ENCODE data around the gene PPP2R5B.

PPP2R5B gene

GRCh38 chr11:64893194-64894069 is 31.1 kb upstream of the PPP2R5B start:
- H3K4me3 ChIP-seq = no peak overlapping the region
- no peak overlapping the region for H3K9ac ChIP-seq (ENCODE audit: insufficient read length)
- no peaks in the 10 kb centered on the region; the same call in 1 of the 2 replicates for H3K36me3 ChIP-seq (ENCODE audit: insufficient read depth, low read length)
- TF ChIP-seq POLR2AphosphoS5 (IDR thresholded peaks at IDR 0.05; ENCODE audit: borderline replicate concordance, low read depth, low read length) = no peak
- TF ChIP-seq FOXP2 (optimal IDR thresholded peaks at IDR 0.05; ENCODE audit: control extremely low read depth, extremely low read length, insufficient read depth) = no peak
- no peak for TF ChIP-seq EZH2 (IDR thresholded peaks at IDR 0.05)
- H3K27ac ChIP-seq = no peak overlapping the region
- no peak for DNase-seq (ENCODE audit: low read depth, low spot score)
- no peaks in the 10 kb centered on the region for H3K9me3 ChIP-seq (ENCODE audit: low read depth, low read length)

- H3K36me3 ChIP-seq (ENCODE audit: insufficient read depth, low read length) = no peaks in the 10 kb centered on the region; the same call in 1 of the 2 replicates
- no peak for DNase-seq (ENCODE audit: low read depth, low spot score)
- TF ChIP-seq EZH2 (IDR thresholded peaks at IDR 0.05) (no peak), POLR2AphosphoS5 (IDR thresholded peaks at IDR 0.05; ENCODE audit: borderline replicate concordance, low read depth, low read length) (no peak), FOXP2 (optimal IDR thresholded peaks at IDR 0.05; ENCODE audit: control extremely low read depth, extremely low read length, insufficient read depth) (no peak)
- no peaks in the 10 kb centered on the region for H3K9me3 ChIP-seq (ENCODE audit: low read depth, low read length)
- H3K27ac ChIP-seq = no peak overlapping the region
- H3K9ac ChIP-seq (ENCODE audit: insufficient read length) = no peak overlapping the region
- no peak overlapping the region for H3K4me3 ChIP-seq
These were observed 30.2 kb upstream of the PPP2R5B start for GRCh38 chr11:64894070-64894811.

GRCh38 chr11:64894812-64895452 is 29.6 kb upstream of the PPP2R5B start:
- TF ChIP-seq EZH2 (IDR thresholded peaks at IDR 0.05) (no peak), POLR2AphosphoS5 (IDR thresholded peaks at IDR 0.05; ENCODE audit: borderline replicate concordance, low read depth, low read length) (no peak), FOXP2 (optimal IDR thresholded peaks at IDR 0.05; ENCODE audit: control extremely low read depth, extremely low read length, insufficient read depth) (no peak)
- Histone ChIP-seq H3K27ac (no peak overlapping the region), H3K9ac (ENCODE audit: insufficient read length) (no peak overlapping the region), H3K36me3 (ENCODE audit: insufficient read depth, low read length) (no peaks in the 10 kb centered on the region; the same call in 1 of the 2 replicates), H3K4me3 (no peak overlapping the region), H3K9me3 (ENCODE audit: low read depth, low read length) (no peaks in the 10 kb centered on the region)
- no peak for DNase-seq (ENCODE audit: low read depth, low spot score)

GRCh38 chr11:64896448-64897022 is 28.0 kb upstream of the PPP2R5B start:
- Histone ChIP-seq H3K9ac (ENCODE audit: insufficient read length) (no peak overlapping the region), H3K4me3 (no peak overlapping the region), H3K27ac (no peak overlapping the region), H3K9me3 (ENCODE audit: low read depth, low read length) (no peaks in the 10 kb centered on the region), H3K36me3 (ENCODE audit: insufficient read depth, low read length) (no peaks in the 10 kb centered on the region; the same call in 1 of the 2 replicates)
- no peak for DNase-seq (ENCODE audit: low read depth, low spot score)
- TF ChIP-seq EZH2 (IDR thresholded peaks at IDR 0.05) (no peak), FOXP2 (optimal IDR thresholded peaks at IDR 0.05; ENCODE audit: control extremely low read depth, extremely low read length, insufficient read depth) (no peak), POLR2AphosphoS5 (IDR thresholded peaks at IDR 0.05; ENCODE audit: borderline replicate concordance, low read depth, low read length) (no peak)

GRCh38 chr11:64897381-64898075 is 27.0 kb upstream of the PPP2R5B start:
- H3K36me3 ChIP-seq (ENCODE audit: insufficient read depth, low read length) = no peaks in the 10 kb centered on the region; the same call in 1 of the 2 replicates

GRCh38 chr11:64898076-64898445 is 26.4 kb upstream of the PPP2R5B start:
- no peak for TF ChIP-seq EZH2 (IDR thresholded peaks at IDR 0.05)
- TF ChIP-seq POLR2AphosphoS5 (IDR thresholded peaks at IDR 0.05; ENCODE audit: borderline replicate concordance, low read depth, low read length) = no peak
- no peaks in the 10 kb centered on the region; the same call in 1 of the 2 replicates for H3K36me3 ChIP-seq (ENCODE audit: insufficient read depth, low read length)
- no peak for DNase-seq (ENCODE audit: low read depth, low spot score)
- H3K9me3 ChIP-seq (ENCODE audit: low read depth, low read length) = no peaks in the 10 kb centered on the region
- H3K9ac ChIP-seq (ENCODE audit: insufficient read length) = no peak overlapping the region
- no peak overlapping the region for H3K27ac ChIP-seq
- no peak overlapping the region for H3K4me3 ChIP-seq

More at GRCh38 chr11:64897381-64898075, 27.0 kb upstream of the PPP2R5B start:
- Histone ChIP-seq H3K4me3 (no peak overlapping the region), H3K9ac (ENCODE audit: insufficient read length) (no peak overlapping the region), H3K9me3 (ENCODE audit: low read depth, low read length) (no peaks in the 10 kb centered on the region), H3K27ac (no peak overlapping the region)
- no peak for DNase-seq (ENCODE audit: low read depth, low spot score)
- no peak for TF ChIP-seq POLR2AphosphoS5 (IDR thresholded peaks at IDR 0.05; ENCODE audit: borderline replicate concordance, low read depth, low read length)
- no peak for TF ChIP-seq FOXP2 (optimal IDR thresholded peaks at IDR 0.05; ENCODE audit: control extremely low read depth, extremely low read length, insufficient read depth)
- TF ChIP-seq EZH2 (IDR thresholded peaks at IDR 0.05) = no peak

- no peak for DNase-seq (ENCODE audit: low read depth, low spot score)
- Histone ChIP-seq H3K9me3 (ENCODE audit: low read depth, low read length) (no peaks in the 10 kb centered on the region), H3K27ac (no peak overlapping the region), H3K4me3 (no peak overlapping the region), H3K9ac (ENCODE audit: insufficient read length) (no peak overlapping the region), H3K36me3 (ENCODE audit: insufficient read depth, low read length) (no peaks in the 10 kb centered on the region; the same call in 1 of the 2 replicates)
- TF ChIP-seq EZH2 (IDR thresholded peaks at IDR 0.05) = no peak
- no peak for TF ChIP-seq POLR2AphosphoS5 (IDR thresholded peaks at IDR 0.05; ENCODE audit: borderline replicate concordance, low read depth, low read length)
- no peak for TF ChIP-seq FOXP2 (optimal IDR thresholded peaks at IDR 0.05; ENCODE audit: control extremely low read depth, extremely low read length, insufficient read depth)
These were observed 25.9 kb upstream of the PPP2R5B start for GRCh38 chr11:64898541-64898940.
